Measurements from ENCODE around the gene GSE1.

The GSE1 gene

GRCh38 chr16:85564277-85565051 lies 48.7 kb upstream of the GSE1 start:
- H3K4me3 ChIP-seq (replicated peaks; ENCODE audit: insufficient read depth, low read length): no peak overlapping the region
- peak overlapping the region; percentile 50 for H3K27ac ChIP-seq (replicated peaks)
- no peaks in the 10 kb centered on the region for H3K27me3 ChIP-seq (ENCODE audit: insufficient read depth, poor library complexity, severe bottlenecking)
- TF ChIP-seq GABPA (IDR thresholded peaks at IDR 0.05; ENCODE audit: low read depth) (no peak), SPI1 (IDR thresholded peaks at IDR 0.05; ENCODE audit: borderline replicate concordance, low read depth) (peak; percentile 34; the same call in 1 of the 2 replicates), REST (IDR thresholded peaks at IDR 0.05; ENCODE audit: insufficient replicate concordance, low read depth) (no peak), CTCF (IDR thresholded peaks at IDR 0.05; ENCODE audit: insufficient read depth, low read length) (peak; percentile 37), POLR2AphosphoS5 (IDR thresholded peaks at IDR 0.05; ENCODE audit: low read depth) (0 out of 2 replicates have a peak, but pooled peaks have one; percentile 35)
- DNase-seq (ENCODE audit: low read depth in 1 of 2, low spot score in 1 of 2): peak in 1 of 2 experiments; percentile 58

GRCh38 chr16:85565340-85565739 lies 47.8 kb upstream of the GSE1 start:
- DNase-seq (ENCODE audit: low read depth in 1 of 2, low spot score in 1 of 2): no peak
- Histone ChIP-seq H3K27me3 (ENCODE audit: insufficient read depth, poor library complexity, severe bottlenecking) (no peaks in the 10 kb centered on the region), H3K4me3 (replicated peaks; ENCODE audit: insufficient read depth, low read length) (no peak overlapping the region), H3K27ac (replicated peaks) (peak overlapping the region; percentile 99)
- TF ChIP-seq POLR2AphosphoS5 (IDR thresholded peaks at IDR 0.05; ENCODE audit: low read depth): no peak
- no peak for TF ChIP-seq CTCF (IDR thresholded peaks at IDR 0.05; ENCODE audit: insufficient read depth, low read length)
- no peak for TF ChIP-seq GABPA (IDR thresholded peaks at IDR 0.05; ENCODE audit: low read depth)
- TF ChIP-seq SPI1 (IDR thresholded peaks at IDR 0.05; ENCODE audit: borderline replicate concordance, low read depth): no peak
- TF ChIP-seq REST (IDR thresholded peaks at IDR 0.05; ENCODE audit: insufficient replicate concordance, low read depth): no peak

- no peaks in the 10 kb centered on the region for H3K27me3 ChIP-seq (ENCODE audit: insufficient read depth, poor library complexity, severe bottlenecking)
- no peak for TF ChIP-seq CTCF (IDR thresholded peaks at IDR 0.05; ENCODE audit: insufficient read depth, low read length)
- TF ChIP-seq SPI1 (IDR thresholded peaks at IDR 0.05; ENCODE audit: borderline replicate concordance, low read depth): no peak
- TF ChIP-seq POLR2AphosphoS5 (IDR thresholded peaks at IDR 0.05; ENCODE audit: low read depth): no peak
- no peak for TF ChIP-seq GABPA (IDR thresholded peaks at IDR 0.05; ENCODE audit: low read depth)
- peak overlapping the region; percentile 99 for H3K27ac ChIP-seq (replicated peaks)
- no peak overlapping the region for H3K4me3 ChIP-seq (replicated peaks; ENCODE audit: insufficient read depth, low read length)
- DNase-seq (ENCODE audit: low read depth in 1 of 2, low spot score in 1 of 2): no peak
Measured at GRCh38 chr16:85565801-85566526, 47.2 kb upstream of the GSE1 start.

Measured in HL-60 (cell line).